IMR-90 (cell line): ENCODE results near the gene CNKSR2. TPM values are rescaled to one million over a fixed set of nuclear protein-coding genes. Genes with fewer than 3 reads are reported as not detected.

Experiments
- ATAC-seq: fragments of 200-7000 bp; cut with Tn5 transposase; 2 replicates; pipeline ENCODE4 v1.9.1; 2020; ENCODE audit warnings: low read depth, mild to moderate bottlenecking, moderate library complexity
- BruUV-seq: library from RNA; stranded (reverse); fragments of 400-500 nt; replicated peaks from 2 replicates; lab custom pipeline; 2021; lab: Mats Ljungman, UMichigan
- CTCF ChIA-PET: fragments of 300-600 bp; formaldehyde crosslinking; extraction: SDS; loops from one replicate; lab custom pipeline; 2021; ENCODE audit warnings: antibody characterized with exemption; lab: Yijun Ruan, JAX
- POLR2A ChIA-PET: fragments of 300-600 bp; sonication (Branson Sonifier 250); formaldehyde crosslinking; loops from one replicate; lab custom pipeline; 2022; ENCODE audit warnings: antibody characterized with exemption; ENCODE audit not compliant: unreplicated experiment; lab: Charles Lee
- DNase-seq: peaks from one replicate; pipeline ENCODE4 v3.0.0; 2013
- H2AFZ ChIP-seq: replicated peaks from 2 replicates; pipeline ENCODE3; 2013; ENCODE audit warnings: low read length, mild to moderate bottlenecking; ENCODE audit not compliant: poor library complexity
- H2AK5ac ChIP-seq: 2 replicates; pipeline ENCODE4 v1.6.1; 2013; ENCODE audit warnings: low read depth, low read length, inconsistent platforms
- H2AK9ac ChIP-seq: replicated peaks from 2 replicates; pipeline ENCODE3; 2013; ENCODE audit warnings: mild to moderate bottlenecking, low read depth, low read length, moderate library complexity; ENCODE audit not compliant: poor library complexity
- H2BK120ac ChIP-seq: 2 replicates; pipeline ENCODE4 v1.6.1; 2013; ENCODE audit warnings: low read depth, low read length, inconsistent platforms
- H2BK15ac ChIP-seq: 3 replicates; pipeline ENCODE4 v1.6.1; 2013; ENCODE audit warnings: low read depth, low read length, inconsistent platforms
- H2BK20ac ChIP-seq: 2 replicates; pipeline ENCODE4 v1.6.1; 2013; ENCODE audit warnings: low read depth, mild to moderate bottlenecking, inconsistent platforms, low read length, moderate library complexity
- H2BK5ac ChIP-seq: 2 replicates; pipeline ENCODE4 v1.6.1; 2013; ENCODE audit warnings: mild to moderate bottlenecking, low read depth, low read length, inconsistent platforms; ENCODE audit not compliant: poor library complexity, severe bottlenecking
- H3K14ac ChIP-seq: replicated peaks from 2 replicates; pipeline ENCODE4 v1.6.1; 2013; ENCODE audit warnings: low read depth, low read length, inconsistent platforms
- H3K18ac ChIP-seq: 2 replicates; pipeline ENCODE4 v1.6.1; 2013; ENCODE audit warnings: low read depth, low read length, control low read depth
- H3K23ac ChIP-seq: 2 replicates; pipeline ENCODE4 v1.6.1; 2013; ENCODE audit warnings: low read depth, low read length, inconsistent platforms
- H3K27ac ChIP-seq: 2 replicates; pipeline ENCODE4 v1.5.1; 2013; ENCODE audit warnings: mild to moderate bottlenecking, control low read depth, low read length; ENCODE audit not compliant: insufficient read depth
- H3K27me3 ChIP-seq: 2 replicates; pipeline ENCODE4 v1.6.1; 2013; ENCODE audit warnings: low read length; ENCODE audit not compliant: control insufficient read depth, insufficient read depth
- H3K36me3 ChIP-seq: 2 replicates; pipeline ENCODE4 v1.6.1; 2013; ENCODE audit warnings: low read length, mixed read lengths; ENCODE audit not compliant: control insufficient read depth, insufficient read depth
- H3K4ac ChIP-seq: 2 replicates; pipeline ENCODE4 v1.6.1; 2013; ENCODE audit warnings: low read depth, low read length, inconsistent platforms
- H3K4me1 ChIP-seq: 2 replicates; pipeline ENCODE4 v1.6.1; 2013; ENCODE audit warnings: low read length, mixed read lengths; ENCODE audit not compliant: control insufficient read depth, insufficient read depth
- H3K4me2 ChIP-seq: 2 replicates; pipeline ENCODE4 v1.6.1; 2013; ENCODE audit warnings: low read depth, mild to moderate bottlenecking, control low read depth, low read length, moderate library complexity
- H3K4me3 ChIP-seq: 2 replicates; pipeline ENCODE4 v1.5.1; 2013; ENCODE audit warnings: low read depth, mild to moderate bottlenecking, control low read depth, low read length, moderate library complexity; ENCODE audit not compliant: insufficient read depth
- H3K56ac ChIP-seq: 2 replicates; pipeline ENCODE4 v1.6.1; 2013; ENCODE audit warnings: low read length, inconsistent platforms; ENCODE audit not compliant: insufficient read depth; ENCODE audit errors: extremely low read depth
- H3K79me1 ChIP-seq, 2 experiments: 2 replicates each; pipeline ENCODE4 v1.6.1; 2013; ENCODE audit warnings: low read length in 2 of 2, inconsistent platforms in 1 of 2, low read depth in 1 of 2
- H3K9ac ChIP-seq: 2 replicates; pipeline ENCODE4 v1.6.1; 2013; ENCODE audit warnings: low read depth, low read length, control low read depth
- H3K9me1 ChIP-seq: 2 replicates; pipeline ENCODE4 v1.6.1; 2013; ENCODE audit warnings: low read length, inconsistent platforms; ENCODE audit not compliant: insufficient read depth
- H3K9me3 ChIP-seq: 2 replicates; pipeline ENCODE4 v1.6.1; 2013; ENCODE audit warnings: low read length; ENCODE audit not compliant: control insufficient read depth, insufficient read depth
- H4K20me1 ChIP-seq: 2 replicates; pipeline ENCODE4 v1.6.1; 2013; ENCODE audit warnings: low read length, inconsistent platforms; ENCODE audit not compliant: insufficient read depth
- H4K5ac ChIP-seq: 2 replicates; pipeline ENCODE4 v1.6.1; 2013; ENCODE audit warnings: mild to moderate bottlenecking, low read depth, low read length, control low read depth
- H4K8ac ChIP-seq, 2 experiments: 2 replicates each; pipeline ENCODE4 v1.6.1; 2013; ENCODE audit warnings: low read depth in 2 of 2, low read length in 2 of 2, control low read depth in 1 of 2, inconsistent platforms in 1 of 2
- H4K91ac ChIP-seq: 2 replicates; pipeline ENCODE4 v1.6.1; 2013; ENCODE audit warnings: low read depth, low read length, inconsistent platforms; ENCODE audit not compliant: insufficient read depth
- BHLHE40 ChIP-seq: fragments of 150-350 bp; IDR thresholded peaks from 2 replicates; pipeline ENCODE4 v1.6.1; 2016; ENCODE audit warnings: mild to moderate bottlenecking, low read depth, low read length
- CEBPB ChIP-seq: IDR thresholded peaks from 2 replicates; pipeline ENCODE4 v1.6.1; 2012; ENCODE audit warnings: low read depth, low read length, improper control_type of control experiment
- CHD1 ChIP-seq: IDR thresholded peaks from 2 replicates; pipeline ENCODE4 v1.6.1; 2012; ENCODE audit warnings: low read depth, low read length, improper control_type of control experiment
- CTCF ChIP-seq: conservative IDR thresholded peaks from 2 replicates; pipeline ENCODE4 v1.5.1; 2012; ENCODE audit warnings: mild to moderate bottlenecking, low read depth, low read length, improper control_type of control experiment
- FOS ChIP-seq: fragments of 150-350 bp; IDR thresholded peaks from 2 replicates; pipeline ENCODE4 v1.6.1; 2016; ENCODE audit warnings: low read depth, low read length
- MAFK ChIP-seq: IDR thresholded peaks from 2 replicates; pipeline ENCODE4 v1.6.1; 2012; ENCODE audit warnings: low read depth, low read length, improper control_type of control experiment
- MAZ ChIP-seq: IDR thresholded peaks from 2 replicates; pipeline ENCODE4 v1.6.1; 2012; ENCODE audit warnings: low read depth, mild to moderate bottlenecking, low read length, improper control_type of control experiment, moderate library complexity, borderline replicate concordance
- MXI1 ChIP-seq: IDR thresholded peaks from 2 replicates; pipeline ENCODE4 v1.6.1; 2012; ENCODE audit warnings: low read depth, mild to moderate bottlenecking, low read length, moderate library complexity, borderline replicate concordance
- NFE2L2 ChIP-seq: fragments of 150-350 bp; IDR thresholded peaks from 2 replicates; pipeline ENCODE4 v1.6.1; 2016; ENCODE audit warnings: low read depth, mild to moderate bottlenecking, low read length
- POLR2A ChIP-seq: IDR thresholded peaks from 2 replicates; pipeline ENCODE4 v1.6.1; 2012; ENCODE audit warnings: mild to moderate bottlenecking, low read depth, low read length
- RAD21 ChIP-seq: IDR thresholded peaks from 2 replicates; pipeline ENCODE4 v1.6.1; 2012; ENCODE audit warnings: low read length, improper control_type of control experiment
- RCOR1 ChIP-seq: IDR thresholded peaks from 2 replicates; pipeline ENCODE4 v1.6.1; 2012; ENCODE audit warnings: mild to moderate bottlenecking, low read length, improper control_type of control experiment; ENCODE audit not compliant: insufficient replicate concordance
- RFX5 ChIP-seq: IDR thresholded peaks from 2 replicates; pipeline ENCODE4 v1.8.0; 2012; ENCODE audit warnings: low read depth, mild to moderate bottlenecking, low read length, moderate library complexity
- SMC3 ChIP-seq: fragments of 150-350 bp; IDR thresholded peaks from 2 replicates; pipeline ENCODE4 v1.6.1; 2016; ENCODE audit warnings: low read depth, mild to moderate bottlenecking, antibody characterized with exemption, low read length, moderate library complexity
- WGBS, 2 experiments: methylation state at CpG; one replicate each; pipeline versions ENCODE4 v1.1.5 to v1.1.7; 2013; ENCODE audit warnings: missing lambda C conversion rate in 2 of 2; ENCODE audit not compliant: insufficient read length in 1 of 2; ENCODE audit errors: extremely low coverage in 2 of 2; 5-methylcytosine and 5-hydroxymethylcytosine counted together
- dilution Hi-C: fragments of 300-500 bp; cut with HindIII; formaldehyde crosslinking; loops from one replicate; pipeline ENCODE4 v1.14.3; 2018; ENCODE audit warnings: low sequenced_read_pairs; ENCODE audit not compliant: unreplicated experiment
- in situ Hi-C: fragments of 300-500 bp; cut with MboI; formaldehyde crosslinking; loops from 3 replicates; pipeline ENCODE4 v1.14.3; 2019; ENCODE audit warnings: low sequenced_read_pairs, inconsistent platforms, mixed read lengths
- intact Hi-C: fragments of 100-400 bp; cut with micrococcal nuclease; formaldehyde crosslinking; loops from 2 replicates; pipeline ENCODE4 v1.10.0; 2022
- polyA plus RNA-seq, 3 experiments: library from polyadenylated mRNA; depleted of rRNA; stranded (reverse); fragments of >200 nt; gene quantifications; 2 replicates each; pipeline ENCODE4 v1.2.3, GENCODE V29; 2012; ENCODE audit warnings: low replicate concordance in 1 of 3
- total RNA-seq: library from RNA; depleted of rRNA; stranded (reverse); fragments of >200 nt; gene quantifications from 2 replicates; pipeline ENCODE4 v1.2.3, GENCODE V29; 2012
- TF ChIP-seq, protein P1 (sequence below): fragments of 150-350 bp; IDR thresholded peaks from 2 replicates; pipeline ENCODE4 v1.6.1; 2017; ENCODE audit warnings: mild to moderate bottlenecking, antibody characterized with exemption, low read length, low read depth
- TF ChIP-seq, protein P2 (sequence below): fragments of 150-350 bp; IDR thresholded peaks from 2 replicates; pipeline ENCODE4 v1.6.1; 2016; ENCODE audit warnings: low read depth, mild to moderate bottlenecking, low read length, moderate library complexity, borderline replicate concordance

CNKSR2 gene
- total and polyA plus RNA-seq, 2 of the 4 experiments (the other 2 are of a cell fraction): 0.14 to 0.90 TPM

- no peak overlapping the region for H2BK15ac ChIP-seq
- H2AK5ac ChIP-seq: no peak overlapping the region
- no peaks in the 10 kb centered on the region for H4K20me1 ChIP-seq
- no peak overlapping the region for H3K18ac ChIP-seq
- no peak overlapping the region for H4K91ac ChIP-seq
- ChIA-PET POLR2A (no interaction called here), CTCF (no interaction called here)
- TF ChIP-seq SMC3 (no peak), RCOR1 (no peak), FOS (no peak), RAD21 (no peak), NFE2L2 (no peak), POLR2A (no peak), MXI1 (no peak), BHLHE40 (no peak), MAFK (no peak), CHD1 (no peak), MAZ (no peak), RFX5 (no peak), CEBPB (no peak), CTCF (no peak)
- TF ChIP-seq, protein P1, sequence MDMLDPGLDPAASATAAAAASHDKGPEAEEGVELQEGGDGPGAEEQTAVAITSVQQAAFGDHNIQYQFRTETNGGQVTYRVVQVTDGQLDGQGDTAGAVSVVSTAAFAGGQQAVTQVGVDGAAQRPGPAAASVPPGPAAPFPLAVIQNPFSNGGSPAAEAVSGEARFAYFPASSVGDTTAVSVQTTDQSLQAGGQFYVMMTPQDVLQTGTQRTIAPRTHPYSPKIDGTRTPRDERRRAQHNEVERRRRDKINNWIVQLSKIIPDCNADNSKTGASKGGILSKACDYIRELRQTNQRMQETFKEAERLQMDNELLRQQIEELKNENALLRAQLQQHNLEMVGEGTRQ: no peak
- TF ChIP-seq, protein P2, sequence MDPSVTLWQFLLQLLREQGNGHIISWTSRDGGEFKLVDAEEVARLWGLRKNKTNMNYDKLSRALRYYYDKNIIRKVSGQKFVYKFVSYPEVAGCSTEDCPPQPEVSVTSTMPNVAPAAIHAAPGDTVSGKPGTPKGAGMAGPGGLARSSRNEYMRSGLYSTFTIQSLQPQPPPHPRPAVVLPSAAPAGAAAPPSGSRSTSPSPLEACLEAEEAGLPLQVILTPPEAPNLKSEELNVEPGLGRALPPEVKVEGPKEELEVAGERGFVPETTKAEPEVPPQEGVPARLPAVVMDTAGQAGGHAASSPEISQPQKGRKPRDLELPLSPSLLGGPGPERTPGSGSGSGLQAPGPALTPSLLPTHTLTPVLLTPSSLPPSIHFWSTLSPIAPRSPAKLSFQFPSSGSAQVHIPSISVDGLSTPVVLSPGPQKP: no peak
- H3K27ac ChIP-seq: no peak overlapping the region
- no peak overlapping the region for H2AFZ ChIP-seq
- H2BK120ac ChIP-seq: no peak overlapping the region
- no CpG with 5 or more reads among the region's 4 CpGs for WGBS, 2 experiments
- no peak overlapping the region for H3K23ac ChIP-seq
- H3K27me3 ChIP-seq: no peaks in the 10 kb centered on the region
- no TSS peak for BruUV-seq
- no peak overlapping the region for H3K56ac ChIP-seq
- no peaks in the 10 kb centered on the region for H3K4me1 ChIP-seq
- DNase-seq: no peak
- H2AK9ac ChIP-seq: no peak overlapping the region
- in situ Hi-C loops (no loop called here), intact Hi-C loops (no loop called here), dilution Hi-C loops (no loop called here)
- H3K4ac ChIP-seq: no peak overlapping the region
- H3K9ac ChIP-seq: no peak overlapping the region
- H3K9me1 ChIP-seq: no peaks in the 10 kb centered on the region
- no peak overlapping the region for H3K4me3 ChIP-seq
- no peak overlapping the region for H4K5ac ChIP-seq
- H3K36me3 ChIP-seq: no peaks in the 10 kb centered on the region
- no peak overlapping the region for H3K14ac ChIP-seq
- H2BK20ac ChIP-seq: no peak overlapping the region
- ATAC-seq: no peak
- no peak overlapping the region for H3K4me2 ChIP-seq
- no peak overlapping the region for H4K8ac ChIP-seq
- H3K9me3 ChIP-seq: no peaks in the 10 kb centered on the region
- no peak overlapping the region for H2BK5ac ChIP-seq
- H3K79me1 ChIP-seq: no peaks in the 10 kb centered on the region
These were observed 216.0 kb downstream of the CNKSR2 start for GRCh38 chrX:21590012-21590776.
